ENCODE measurements around the gene PPP1R9A. TPM values are rescaled to one million over a fixed set of nuclear protein-coding genes. Genes with fewer than 3 reads are reported as not detected.

The PPP1R9A gene
- total RNA-seq, 1 experiment from 2014 or later = 6.3 TPM

DNA sequence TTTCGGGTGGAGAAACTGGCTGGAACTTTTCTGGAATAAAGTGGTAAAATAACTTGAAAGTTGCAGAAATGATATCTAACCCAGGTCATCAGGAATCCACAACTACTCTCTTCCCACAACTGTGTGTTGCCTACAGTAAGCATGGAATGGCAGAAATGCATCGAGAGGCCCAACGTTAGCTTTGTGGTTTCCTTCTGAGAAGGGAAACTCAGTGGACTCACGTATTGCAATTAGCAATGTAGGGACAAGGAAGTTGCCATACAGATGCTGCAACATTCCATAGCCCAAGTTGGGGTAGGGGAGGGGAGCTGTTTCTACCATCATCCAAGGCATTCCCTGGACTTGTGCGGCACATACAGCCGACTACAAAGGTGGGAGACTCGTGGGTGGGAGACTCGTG is 415.0 kb downstream of the PPP1R9A start:
- H3K27ac Mint-ChIP-seq (ENCODE audit: low read depth, unreplicated experiment) = no peak overlapping the region
- CTCF ChIA-PET = interaction anchor here (0.7 to 1.5 kb wide), 3 partner anchors 36 to 983 kb away, joined by 3 to 4 read pairs (median 3); no protein-coding TSS in a partner anchor
- no TSS peak for BruUV-seq (replicated peaks)

GRCh38 chr7:95322854-95323253 is 415.5 kb downstream of the PPP1R9A start:
- peaks cover 18% of the 10 kb centered on the region for H3K27me3 Mint-ChIP-seq (ENCODE audit: insufficient read depth, unreplicated experiment)
- intact Hi-C loops (cut with micrococcal nuclease) = no loop called here
- H3K4me1 Mint-ChIP-seq (ENCODE audit: insufficient read depth, unreplicated experiment) = no peaks in the 10 kb centered on the region
- TF ChIP-seq, protein P1, sequence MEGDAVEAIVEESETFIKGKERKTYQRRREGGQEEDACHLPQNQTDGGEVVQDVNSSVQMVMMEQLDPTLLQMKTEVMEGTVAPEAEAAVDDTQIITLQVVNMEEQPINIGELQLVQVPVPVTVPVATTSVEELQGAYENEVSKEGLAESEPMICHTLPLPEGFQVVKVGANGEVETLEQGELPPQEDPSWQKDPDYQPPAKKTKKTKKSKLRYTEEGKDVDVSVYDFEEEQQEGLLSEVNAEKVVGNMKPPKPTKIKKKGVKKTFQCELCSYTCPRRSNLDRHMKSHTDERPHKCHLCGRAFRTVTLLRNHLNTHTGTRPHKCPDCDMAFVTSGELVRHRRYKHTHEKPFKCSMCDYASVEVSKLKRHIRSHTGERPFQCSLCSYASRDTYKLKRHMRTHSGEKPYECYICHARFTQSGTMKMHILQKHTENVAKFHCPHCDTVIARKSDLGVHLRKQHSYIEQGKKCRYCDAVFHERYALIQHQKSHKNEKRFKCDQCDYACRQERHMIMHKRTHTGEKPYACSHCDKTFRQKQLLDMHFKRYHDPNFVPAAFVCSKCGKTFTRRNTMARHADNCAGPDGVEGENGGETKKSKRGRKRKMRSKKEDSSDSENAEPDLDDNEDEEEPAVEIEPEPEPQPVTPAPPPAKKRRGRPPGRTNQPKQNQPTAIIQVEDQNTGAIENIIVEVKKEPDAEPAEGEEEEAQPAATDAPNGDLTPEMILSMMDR (IDR thresholded peaks at IDR 0.05; ENCODE audit: unreplicated experiment) = no peak
- CTCF ChIA-PET = interaction anchor here (0.6 to 1.5 kb wide), 3 partner anchors 36 to 367 kb away, joined by 3 to 4 read pairs (median 3); no protein-coding TSS in a partner anchor
- H3K27ac Mint-ChIP-seq (ENCODE audit: low read depth, unreplicated experiment) = no peak overlapping the region
- H3K9me3 Mint-ChIP-seq (ENCODE audit: unreplicated experiment) = peaks cover 9% of the 10 kb centered on the region
- no peak for DNase-seq (ENCODE audit: unreplicated experiment)
- POLR2A ChIA-PET = no interaction called here
- no peak overlapping the region for H3K4me3 Mint-ChIP-seq (ENCODE audit: unreplicated experiment)
- no peaks in the 10 kb centered on the region for H3K36me3 Mint-ChIP-seq (ENCODE audit: insufficient read depth, unreplicated experiment)
- BruUV-seq (replicated peaks) = no TSS peak

More for the DNA sequence above, 415.0 kb downstream of the PPP1R9A start:
- peaks cover 9% of the 10 kb centered on the region for H3K9me3 Mint-ChIP-seq (ENCODE audit: unreplicated experiment)
- TF ChIP-seq, protein P1 (IDR thresholded peaks at IDR 0.05; ENCODE audit: unreplicated experiment) = no peak
- no peaks in the 10 kb centered on the region for H3K4me1 Mint-ChIP-seq (ENCODE audit: insufficient read depth, unreplicated experiment)
- POLR2A ChIA-PET = no interaction called here
- DNase-seq (ENCODE audit: unreplicated experiment) = no peak
- no peaks in the 10 kb centered on the region for H3K36me3 Mint-ChIP-seq (ENCODE audit: insufficient read depth, unreplicated experiment)
- no peak overlapping the region for H3K4me3 Mint-ChIP-seq (ENCODE audit: unreplicated experiment)
- peaks cover 18% of the 10 kb centered on the region for H3K27me3 Mint-ChIP-seq (ENCODE audit: insufficient read depth, unreplicated experiment)
- intact Hi-C loops (cut with micrococcal nuclease) = no loop called here

GRCh38 chr7:95323410-95324129 is 416.2 kb downstream of the PPP1R9A start:
- no TSS peak for BruUV-seq (replicated peaks)
- ChIA-PET CTCF (interaction anchor here (0.5 to 1.5 kb wide), 4 partner anchors 37 to 367 kb away, joined by 3 to 4 read pairs (median 3); no protein-coding TSS in a partner anchor), POLR2A (no interaction called here)
- Mint-ChIP-seq H3K27me3 (ENCODE audit: insufficient read depth, unreplicated experiment) (peaks cover 18% of the 10 kb centered on the region), H3K4me3 (ENCODE audit: unreplicated experiment) (no peak overlapping the region), H3K27ac (ENCODE audit: low read depth, unreplicated experiment) (no peak overlapping the region), H3K36me3 (ENCODE audit: insufficient read depth, unreplicated experiment) (no peaks in the 10 kb centered on the region), H3K9me3 (ENCODE audit: unreplicated experiment) (peaks cover 9% of the 10 kb centered on the region), H3K4me1 (ENCODE audit: insufficient read depth, unreplicated experiment) (no peaks in the 10 kb centered on the region)
- no peak for DNase-seq (ENCODE audit: unreplicated experiment)
- TF ChIP-seq, protein P1 (IDR thresholded peaks at IDR 0.05; ENCODE audit: unreplicated experiment) = no peak
- intact Hi-C loops (cut with micrococcal nuclease) = no loop called here

- ChIA-PET POLR2A (no interaction called here), CTCF (interaction anchor here (0.6 to 1.1 kb wide), 2 partner anchors 8 kb away, joined by 3 to 4 read pairs; no protein-coding TSS in a partner anchor)
- intact Hi-C loops (cut with micrococcal nuclease) = no loop called here
- H3K36me3 Mint-ChIP-seq (ENCODE audit: insufficient read depth, unreplicated experiment) = no peaks in the 10 kb centered on the region
- BruUV-seq (replicated peaks) = no TSS peak
- H3K27ac Mint-ChIP-seq (ENCODE audit: low read depth, unreplicated experiment) = no peak within 1 kb of the TSS
- no peak within 1 kb of the TSS for H3K4me3 Mint-ChIP-seq (ENCODE audit: unreplicated experiment)
- H3K27me3 Mint-ChIP-seq (ENCODE audit: insufficient read depth, unreplicated experiment) = peaks cover 18% of the 10 kb centered on the region
- no peaks in the 10 kb centered on the region for H3K4me1 Mint-ChIP-seq (ENCODE audit: insufficient read depth, unreplicated experiment)
- DNase-seq (ENCODE audit: unreplicated experiment) = no peak
- TF ChIP-seq, protein P1 (IDR thresholded peaks at IDR 0.05; ENCODE audit: unreplicated experiment) = no peak
- peaks cover 9% of the 10 kb centered on the region for H3K9me3 Mint-ChIP-seq (ENCODE audit: unreplicated experiment)
These were observed 417.0 kb downstream of the PPP1R9A start, which contains the start of gene PON1 for GRCh38 chr7:95324431-95324830. PON1 (minus strand) TSS chr7:95324532; CDS start chr7:95324475, 57 bp downstream.
